T-helper 17 cell (primary cell): ENCODE results near the gene SF3B1. TPM values are rescaled to one million over a fixed set of nuclear protein-coding genes. Genes with fewer than 3 reads are reported as not detected.
"Not testable (repeated sequence)": the region's sequence is repeated elsewhere in the genome, so short reads cannot be mapped to it uniquely, and the experiment has no call there.

ENCODE experiments used
- ATAC-seq: fragments of 150-1000 bp; cut with Tn5 transposase; 2 replicates; pipeline ENCODE4 v1.10.0; 2021; ENCODE audit warnings: mild to moderate bottlenecking, moderate library complexity
- DNase-seq, 3 donors: peaks; one replicate each; pipeline versions ENCODE4 v3.0.0 to v3.0.0-alpha.2; 2020 to 2021
- H3K9me3 ChIP-seq: one replicate; pipeline ENCODE4 v1.7.0; 2013; ENCODE audit warnings: low read length, mild to moderate bottlenecking; ENCODE audit not compliant: control insufficient read depth, poor library complexity, severe bottlenecking
- H3K27ac Mint-ChIP-seq: one replicate; pipeline ENCODE4 v1.8.0; 2022; ENCODE audit warnings: mild to moderate bottlenecking, moderate library complexity, mixed read lengths
- H3K27me3 Mint-ChIP-seq: one replicate; pipeline ENCODE4 v1.8.0; 2022; ENCODE audit warnings: mixed read lengths
- H3K36me3 Mint-ChIP-seq: one replicate; pipeline ENCODE4 v1.8.0; 2022; ENCODE audit warnings: low read depth, mixed read lengths
- H3K4me1 Mint-ChIP-seq: one replicate; pipeline ENCODE4 v1.8.0; 2022; ENCODE audit warnings: mild to moderate bottlenecking, mixed read lengths
- H3K4me3 Mint-ChIP-seq: one replicate; pipeline ENCODE4 v1.8.0; 2022; ENCODE audit warnings: mild to moderate bottlenecking, moderate library complexity, mixed read lengths
- total RNA-seq, 4 donors: library from RNA in 2 of 4; stranded (reverse) in 2 of 4; gene quantifications; one replicate each; pipeline ENCODE4 v1.2.3 and lab custom pipeline; 2022 to 2026

Gene SF3B1
- total RNA-seq, 2 donors from 2014 or later: 454 to 510 TPM

- H3K36me3 Mint-ChIP-seq: no peaks in the 10 kb centered on the region
- no peak overlapping the region for H3K4me3 Mint-ChIP-seq
- ATAC-seq (no peak), DNase-seq (no peak)
- peaks cover 19% of the 10 kb centered on the region for H3K4me1 Mint-ChIP-seq
- H3K9me3 ChIP-seq: no peaks in the 10 kb centered on the region
- peaks cover 5% of the 10 kb centered on the region for H3K27me3 Mint-ChIP-seq
- no peak overlapping the region for H3K27ac Mint-ChIP-seq
Observed at GRCh38 chr2:197381641-197382040, 53.2 kb downstream of the SF3B1 start.

GRCh38 chr2:197379918-197380309 is 54.9 kb downstream of the SF3B1 start:
- not testable (repeated sequence) for H3K27me3 Mint-ChIP-seq, H3K9me3 ChIP-seq, ATAC-seq, DNase-seq, H3K27ac Mint-ChIP-seq, H3K4me3 Mint-ChIP-seq, H3K36me3 Mint-ChIP-seq
- peaks cover 16% of the 10 kb centered on the region for H3K4me1 Mint-ChIP-seq

- not testable (repeated sequence) for H3K9me3 ChIP-seq, H3K27me3 Mint-ChIP-seq, DNase-seq, ATAC-seq, H3K36me3 Mint-ChIP-seq, H3K4me3 Mint-ChIP-seq, H3K27ac Mint-ChIP-seq
- H3K4me1 Mint-ChIP-seq: peaks cover 11% of the 10 kb centered on the region
Observed at GRCh38 chr2:197379308-197379917, 55.4 kb downstream of the SF3B1 start.

GRCh38 chr2:197378494-197379307 is 56.1 kb downstream of the SF3B1 start:
- H3K4me1 Mint-ChIP-seq: peaks cover 8% of the 10 kb centered on the region
- H3K4me3 Mint-ChIP-seq: no peak overlapping the region
- H3K27me3 Mint-ChIP-seq: peaks cover 5% of the 10 kb centered on the region
- H3K9me3 ChIP-seq: no peaks in the 10 kb centered on the region
- DNase-seq (peak; percentile 27 to 49 (median 38)), ATAC-seq (peak; percentile 71)
- H3K36me3 Mint-ChIP-seq: no peaks in the 10 kb centered on the region
- H3K27ac Mint-ChIP-seq: peak overlapping the region; percentile 59

- Mint-ChIP-seq H3K4me3 (no peak overlapping the region), H3K27ac (no peak overlapping the region), H3K4me1 (peaks cover 5% of the 10 kb centered on the region), H3K27me3 (peaks cover 5% of the 10 kb centered on the region), H3K36me3 (no peaks in the 10 kb centered on the region)
- DNase-seq (no peak), ATAC-seq (no peak)
- no peaks in the 10 kb centered on the region for H3K9me3 ChIP-seq
Observed at GRCh38 chr2:197378086-197378485, 56.7 kb downstream of the SF3B1 start.

- no peaks in the 10 kb centered on the region for H3K9me3 ChIP-seq
- no peaks in the 10 kb centered on the region for H3K36me3 Mint-ChIP-seq
- H3K27me3 Mint-ChIP-seq: peaks cover 5% of the 10 kb centered on the region
- H3K27ac Mint-ChIP-seq: no peak overlapping the region
- DNase-seq: no peak
- H3K4me1 Mint-ChIP-seq: peaks cover 5% of the 10 kb centered on the region
- no peak overlapping the region for H3K4me3 Mint-ChIP-seq
- no peak for ATAC-seq
Observed at GRCh38 chr2:197377670-197378069, 57.2 kb downstream of the SF3B1 start.

GRCh38 chr2:197372592-197372991 is 62.2 kb downstream of the SF3B1 start:
- Mint-ChIP-seq H3K36me3 (no peaks in the 10 kb centered on the region), H3K27me3 (no peaks in the 10 kb centered on the region), H3K4me1 (peaks cover 15% of the 10 kb centered on the region), H3K27ac (no peak overlapping the region), H3K4me3 (no peak overlapping the region)
- no peaks in the 10 kb centered on the region for H3K9me3 ChIP-seq
- no peak for ATAC-seq
- DNase-seq: no peak

- H3K4me3 Mint-ChIP-seq, H3K36me3 Mint-ChIP-seq, ATAC-seq, DNase-seq, H3K9me3 ChIP-seq, H3K27ac Mint-ChIP-seq, H3K27me3 Mint-ChIP-seq: not testable (repeated sequence)
- H3K4me1 Mint-ChIP-seq: peaks cover 15% of the 10 kb centered on the region
Observed at GRCh38 chr2:197370664-197371063, 64.2 kb downstream of the SF3B1 start.

- H3K9me3 ChIP-seq: no peaks in the 10 kb centered on the region
- Mint-ChIP-seq H3K36me3 (no peaks in the 10 kb centered on the region), H3K27me3 (no peaks in the 10 kb centered on the region), H3K4me1 (peaks cover 15% of the 10 kb centered on the region), H3K27ac (no peak overlapping the region), H3K4me3 (no peak overlapping the region)
- no peak for DNase-seq
- ATAC-seq: no peak
Observed at GRCh38 chr2:197369933-197370320, 64.9 kb downstream of the SF3B1 start.

GRCh38 chr2:197369228-197369932 is 65.4 kb downstream of the SF3B1 start:
- H3K4me3 Mint-ChIP-seq: no peak overlapping the region
- peaks cover 15% of the 10 kb centered on the region for H3K4me1 Mint-ChIP-seq
- H3K27ac Mint-ChIP-seq: peak overlapping the region; percentile 12
- no peaks in the 10 kb centered on the region for H3K36me3 Mint-ChIP-seq
- ATAC-seq: no peak
- H3K9me3 ChIP-seq: no peaks in the 10 kb centered on the region
- no peaks in the 10 kb centered on the region for H3K27me3 Mint-ChIP-seq
- DNase-seq: no peak

- ATAC-seq (no peak), DNase-seq (no peak)
- Mint-ChIP-seq H3K27me3 (no peaks in the 10 kb centered on the region), H3K4me1 (peaks cover 13% of the 10 kb centered on the region), H3K27ac (no peak overlapping the region), H3K36me3 (no peaks in the 10 kb centered on the region), H3K4me3 (no peak overlapping the region)
- no peaks in the 10 kb centered on the region for H3K9me3 ChIP-seq
Observed at GRCh38 chr2:197368412-197368811, 66.4 kb downstream of the SF3B1 start.

GRCh38 chr2:197363998-197364397 is 70.8 kb downstream of the SF3B1 start:
- ATAC-seq (no peak), DNase-seq (no peak)
- no peaks in the 10 kb centered on the region for H3K9me3 ChIP-seq
- Mint-ChIP-seq H3K4me1 (peaks cover 3% of the 10 kb centered on the region), H3K4me3 (no peak overlapping the region), H3K27me3 (no peaks in the 10 kb centered on the region), H3K36me3 (no peaks in the 10 kb centered on the region), H3K27ac (no peak overlapping the region)

GRCh38 chr2:197360744-197361156 is 74.1 kb downstream of the SF3B1 start:
- no peak overlapping the region for H3K27ac Mint-ChIP-seq
- H3K36me3 Mint-ChIP-seq: no peaks in the 10 kb centered on the region
- H3K9me3 ChIP-seq: no peaks in the 10 kb centered on the region
- H3K4me3 Mint-ChIP-seq: no peak overlapping the region
- ATAC-seq (no peak), DNase-seq (no peak)
- H3K27me3 Mint-ChIP-seq: no peaks in the 10 kb centered on the region
- H3K4me1 Mint-ChIP-seq: peaks cover 16% of the 10 kb centered on the region
